HG03135 (cell line): ENCODE results near the gene INTS6L.
"Not testable (repeated sequence)": the region's sequence is repeated elsewhere in the genome, so short reads cannot be mapped to it uniquely, and the experiment has no call there.

ENCODE experiments used
- ATAC-seq: cut with Tn5 transposase; IDR thresholded peaks from one replicate; pipeline ENCODE4 v1.9.1; 2021; ENCODE audit warnings: mild to moderate bottlenecking, moderate library complexity; ENCODE audit not compliant: unreplicated experiment

INTS6L gene

DNA sequence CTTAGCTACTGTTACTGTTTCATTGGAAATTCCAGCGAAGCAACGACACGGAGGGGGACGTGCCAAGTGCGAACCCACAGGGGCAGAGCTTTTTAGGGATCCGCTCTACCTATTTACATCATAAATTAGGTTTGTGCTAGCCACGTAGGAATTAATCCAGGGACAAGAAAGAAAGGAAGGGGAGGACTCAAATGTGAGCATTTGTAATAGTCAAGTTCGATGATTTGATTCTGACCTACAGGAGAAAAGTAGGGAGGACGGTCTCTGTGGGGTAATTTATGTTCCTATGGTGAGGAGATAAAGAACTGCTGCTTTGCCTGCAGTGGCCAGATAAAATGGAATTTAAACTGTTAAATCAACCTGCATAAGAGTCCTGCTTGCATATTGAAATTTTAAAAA, 1.7 kb downstream of the INTS6L start:
- ATAC-seq, result no peak

DNA sequence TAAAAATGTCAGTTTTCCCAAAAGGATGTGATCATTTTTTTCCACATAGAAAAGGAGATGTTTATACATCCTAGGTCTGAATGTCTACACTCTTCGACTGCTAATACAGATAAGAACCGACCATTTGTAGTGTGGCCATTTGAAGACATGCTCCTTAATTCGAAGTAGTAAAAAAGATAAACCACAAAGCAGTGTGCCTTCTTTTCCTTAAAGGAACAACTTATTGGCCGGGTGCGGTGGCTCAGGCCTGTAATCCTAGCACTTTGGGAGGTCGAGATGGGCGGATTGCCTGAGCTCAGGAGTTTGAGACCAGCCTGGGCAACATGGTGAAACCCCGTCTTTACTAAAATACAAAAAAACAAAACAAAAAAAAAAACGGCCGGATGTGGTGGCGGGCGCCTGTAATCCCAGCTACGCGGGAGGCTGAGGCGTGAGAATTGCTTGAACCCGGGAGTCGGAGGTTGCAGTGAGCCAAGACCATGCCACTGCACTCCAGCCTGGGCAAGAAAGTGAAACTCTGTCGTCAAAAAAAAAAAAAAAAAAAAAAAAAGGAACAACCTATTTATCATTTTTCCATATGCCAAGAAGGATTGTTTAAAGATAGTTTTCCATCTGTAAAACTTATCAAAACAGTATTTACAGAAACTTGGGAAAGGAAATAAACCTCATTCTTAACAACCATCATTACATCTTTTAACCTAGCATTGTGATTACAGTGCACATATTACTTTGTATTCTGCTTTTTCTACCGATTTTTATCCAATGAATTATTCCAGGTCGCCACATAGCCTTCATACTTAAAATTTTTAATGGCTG, 2.6 kb downstream of the INTS6L start:
- no peak for ATAC-seq

DNA sequence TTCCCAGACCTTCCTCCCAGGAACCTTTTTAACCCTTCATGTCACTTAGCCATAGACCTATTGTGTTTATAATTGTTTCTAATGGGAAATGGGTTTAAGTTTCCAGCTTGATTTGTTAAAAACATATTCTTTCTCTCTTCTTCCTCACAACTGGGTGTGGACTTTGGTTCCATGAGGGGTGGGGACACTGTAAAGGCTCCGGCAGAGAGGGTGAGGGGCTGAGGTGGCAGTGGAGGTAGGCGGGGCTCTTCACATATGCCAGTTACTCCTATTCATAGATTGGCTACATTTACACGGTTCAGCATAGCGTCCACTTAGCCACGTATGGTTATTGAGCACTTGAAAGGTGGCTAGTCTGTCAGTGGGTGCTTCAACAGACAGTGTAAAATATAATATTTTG, 7.8 kb downstream of the INTS6L start:
- no peak for ATAC-seq

DNA sequence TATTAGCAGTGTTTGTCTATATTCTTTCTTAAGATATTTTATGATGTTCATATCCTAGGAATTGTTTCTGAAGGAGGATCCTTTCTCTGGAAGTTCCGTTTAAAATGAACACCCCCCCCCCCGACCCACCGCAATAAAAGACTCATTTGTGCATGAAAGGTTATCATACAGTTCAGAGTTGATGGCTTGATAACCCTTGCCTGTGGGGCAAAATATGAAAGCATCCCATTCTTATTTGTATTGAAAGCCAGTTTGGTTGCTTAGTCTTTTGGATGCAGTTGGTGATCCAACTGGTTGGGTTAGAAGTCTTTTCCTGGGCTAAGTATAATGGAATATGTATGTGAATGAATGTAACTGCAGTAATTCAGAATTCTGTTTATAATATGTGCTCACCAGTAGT, 8.3 kb downstream of the INTS6L start:
- ATAC-seq, result no peak

DNA sequence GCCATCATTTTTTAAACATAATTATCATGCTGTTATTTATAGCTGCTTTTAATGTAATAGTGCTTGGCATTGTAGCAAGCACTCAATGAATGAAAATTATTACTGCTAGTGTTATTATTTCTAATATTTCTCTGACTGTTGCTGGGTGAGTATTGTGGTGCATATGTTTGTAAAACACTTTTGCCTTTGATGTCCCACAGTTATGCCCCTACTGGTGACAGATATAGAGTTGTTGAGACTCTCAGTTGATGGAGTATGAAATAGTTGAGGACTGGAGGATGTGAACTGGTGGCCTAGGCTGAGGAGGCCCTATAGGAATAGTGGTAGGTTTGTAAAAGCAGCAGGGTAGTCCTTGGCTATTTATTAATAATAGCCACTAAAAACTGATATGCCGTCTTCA, 9.6 kb downstream of the INTS6L start:
- ATAC-seq, result no peak

DNA sequence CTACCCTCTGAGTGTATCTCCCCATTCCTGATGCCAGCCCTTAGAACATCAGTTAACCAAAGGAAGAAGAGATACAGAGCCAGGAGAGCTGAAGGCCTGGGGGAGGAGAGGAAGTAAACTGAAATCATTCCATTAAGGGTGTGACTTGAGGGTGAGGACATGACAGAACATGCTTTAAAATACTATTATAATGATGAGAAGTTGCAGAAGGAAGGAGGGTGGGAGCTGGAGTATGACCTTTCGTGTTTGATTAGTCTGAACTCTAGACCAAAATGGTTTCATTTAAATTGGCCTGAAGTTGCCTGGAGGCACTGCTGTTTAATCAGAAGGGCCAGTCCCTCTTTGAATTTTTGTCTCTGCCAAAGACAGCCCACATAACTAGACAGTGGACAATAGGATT, 11.4 kb downstream of the INTS6L start:
- ATAC-seq, result no peak

DNA sequence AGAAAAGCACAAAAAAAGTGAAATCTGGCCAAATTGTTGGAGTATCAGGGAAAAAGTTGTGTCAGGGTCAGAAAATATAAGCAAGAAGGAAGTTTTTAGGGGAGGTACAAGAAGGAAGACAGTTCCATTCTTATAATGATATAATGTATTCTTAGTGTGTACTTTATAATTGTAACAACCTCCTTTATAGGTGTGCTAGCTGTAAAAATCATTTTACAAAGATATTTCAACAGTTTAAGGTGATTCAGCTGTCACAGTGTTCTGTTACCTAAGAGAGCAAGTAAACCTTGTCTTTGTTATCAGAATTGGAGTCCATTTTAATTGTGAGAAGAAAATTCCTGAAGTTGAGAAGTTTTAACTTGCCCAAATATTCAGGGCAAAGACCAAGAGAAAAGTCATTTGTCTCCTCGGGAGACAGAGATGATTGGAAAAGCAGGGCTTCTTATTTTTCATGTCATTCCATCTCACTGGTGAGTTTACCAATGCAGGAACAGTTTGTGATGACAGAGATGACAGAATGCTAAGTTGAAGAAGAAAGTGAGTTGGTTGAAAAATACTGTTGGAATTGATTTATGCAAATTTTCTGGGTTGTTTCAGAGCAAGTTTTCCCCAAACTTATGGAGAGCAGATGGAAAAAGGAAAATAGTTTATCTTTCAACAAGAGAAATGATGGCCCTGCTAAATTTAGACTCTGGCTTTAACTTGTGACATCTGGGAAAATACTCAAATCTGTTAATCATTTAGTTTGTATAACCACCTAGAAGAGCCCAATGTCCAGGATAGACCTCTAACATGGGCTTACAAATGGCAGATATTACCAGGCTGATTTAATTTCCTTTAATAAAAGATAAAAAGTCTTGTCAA, 14.8 kb downstream of the INTS6L start:
- no peak for ATAC-seq

DNA sequence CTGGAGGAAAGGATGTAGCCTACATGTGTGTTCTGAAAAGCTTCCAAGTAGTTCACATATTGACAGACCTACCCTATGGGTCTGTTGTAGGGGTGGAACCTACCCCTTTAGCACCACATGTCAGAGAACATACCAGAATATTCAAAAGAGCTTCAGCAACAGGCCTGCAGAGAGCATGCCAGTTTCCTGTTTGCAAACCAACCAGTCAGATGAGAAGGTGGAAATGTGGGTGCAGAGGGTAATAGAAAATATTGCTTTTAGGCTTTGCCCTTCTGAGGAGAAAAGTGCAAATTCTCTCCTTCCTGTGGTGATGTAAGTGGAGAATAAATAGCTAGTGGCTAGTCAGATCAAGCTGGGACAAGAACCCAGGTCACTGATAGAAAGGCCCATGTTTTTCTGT, 16.4 kb downstream of the INTS6L start:
- ATAC-seq, result no peak

DNA sequence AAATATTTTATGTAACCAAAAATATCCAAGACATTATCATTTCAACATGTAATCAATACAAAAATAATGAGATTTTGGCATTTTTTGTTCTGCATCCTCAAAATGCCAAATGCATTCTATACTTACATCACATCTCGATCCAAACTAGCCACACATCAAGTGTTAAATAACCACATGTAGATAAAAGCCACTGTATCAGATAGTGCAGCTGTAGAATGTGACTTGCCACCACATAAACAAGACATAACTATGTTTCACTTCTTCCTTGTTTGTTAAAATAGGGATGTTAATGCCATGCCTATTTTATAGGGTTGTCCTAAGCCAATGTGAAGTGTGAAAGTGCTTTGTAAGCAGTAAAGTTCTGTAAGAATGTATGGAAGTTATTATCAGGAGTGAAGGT, 20.9 kb downstream of the INTS6L start:
- ATAC-seq, result no peak

DNA sequence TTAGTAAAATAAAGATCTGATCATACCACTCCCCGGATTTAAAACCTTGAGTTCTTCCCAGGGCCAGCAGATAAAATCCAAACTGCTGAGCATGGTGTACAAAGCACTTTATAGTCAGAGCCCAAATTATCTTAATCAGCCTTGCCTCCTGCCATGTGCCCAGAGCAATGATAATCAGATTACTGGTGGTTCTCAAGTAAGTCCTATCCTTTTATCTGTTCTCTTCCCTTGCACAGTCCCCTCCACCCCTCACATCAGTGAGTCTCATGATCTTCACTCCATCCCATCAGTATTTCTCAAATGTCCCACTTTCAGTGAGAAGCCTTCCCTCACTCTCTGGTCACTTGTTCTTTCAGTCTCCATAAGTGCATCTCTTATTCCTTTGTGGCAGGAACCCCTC, 22.7 kb downstream of the INTS6L start:
- ATAC-seq, result no peak

DNA sequence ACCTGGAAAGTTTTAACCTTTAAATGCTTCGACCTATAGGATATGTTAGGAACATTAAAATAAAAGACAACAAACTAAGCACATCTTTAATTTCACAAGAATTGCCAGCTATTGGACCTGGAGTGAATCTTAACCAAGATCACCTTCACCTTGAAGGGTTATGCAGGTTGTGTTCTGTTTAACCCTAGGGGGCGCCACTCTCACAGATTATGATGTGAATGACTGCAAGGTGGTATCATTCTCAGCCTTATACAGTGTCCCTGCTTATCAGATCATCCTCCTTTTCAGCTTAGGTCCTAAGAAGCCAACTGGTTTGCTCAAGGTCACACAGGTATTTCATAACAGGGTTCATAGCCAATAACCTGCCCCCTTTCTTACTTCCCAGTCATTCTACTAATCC, 23.5 kb downstream of the INTS6L start:
- no peak for ATAC-seq

DNA sequence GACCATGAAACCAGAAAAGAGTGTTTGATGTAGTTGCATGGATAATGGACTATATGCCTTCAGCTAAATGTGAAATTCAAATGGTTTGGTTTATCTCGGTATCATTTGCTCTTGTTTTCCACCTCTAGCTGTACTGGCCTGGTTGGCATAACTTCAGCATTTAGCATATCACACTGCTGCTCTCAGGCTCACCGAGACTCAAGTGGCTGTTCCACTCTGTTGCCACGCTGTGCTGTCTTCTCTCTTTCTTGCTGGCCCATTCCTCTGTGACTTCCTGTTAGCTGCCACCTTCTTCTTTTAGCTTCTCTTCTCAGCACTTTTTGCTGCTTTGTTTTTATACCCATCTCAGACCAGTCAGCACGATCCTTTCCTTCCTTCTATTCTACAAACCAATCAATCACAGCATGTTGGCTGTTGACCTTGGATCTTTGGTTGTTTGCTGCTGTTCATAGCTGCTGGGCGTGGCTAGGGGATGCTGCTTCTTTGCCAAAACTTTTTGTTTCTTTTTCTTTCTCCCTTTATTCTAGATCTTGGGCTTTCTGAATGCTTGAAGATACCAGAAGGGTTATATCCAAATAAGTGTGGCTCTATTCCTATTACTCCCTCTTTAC, 24.0 kb downstream of the INTS6L start:
- ATAC-seq, result no peak

DNA sequence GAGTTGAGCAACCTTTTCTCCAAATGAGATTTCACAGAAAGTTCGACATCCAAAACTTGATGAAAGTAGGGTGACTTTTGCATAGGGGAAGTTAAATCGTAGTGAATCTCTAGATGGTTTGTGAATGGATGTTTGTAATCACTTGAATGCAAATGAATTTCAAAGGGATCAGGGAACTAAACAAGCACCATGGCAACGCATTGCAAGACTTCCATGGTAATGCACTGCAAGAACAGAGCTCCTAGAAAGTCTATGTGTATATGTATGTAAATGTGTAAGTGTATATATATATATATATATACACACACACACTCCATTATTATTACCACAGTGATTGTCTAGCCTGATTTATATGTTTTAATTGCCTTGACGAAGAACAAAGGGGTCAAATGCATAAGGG, 27.3 kb downstream of the INTS6L start:
- ATAC-seq, result no peak

DNA sequence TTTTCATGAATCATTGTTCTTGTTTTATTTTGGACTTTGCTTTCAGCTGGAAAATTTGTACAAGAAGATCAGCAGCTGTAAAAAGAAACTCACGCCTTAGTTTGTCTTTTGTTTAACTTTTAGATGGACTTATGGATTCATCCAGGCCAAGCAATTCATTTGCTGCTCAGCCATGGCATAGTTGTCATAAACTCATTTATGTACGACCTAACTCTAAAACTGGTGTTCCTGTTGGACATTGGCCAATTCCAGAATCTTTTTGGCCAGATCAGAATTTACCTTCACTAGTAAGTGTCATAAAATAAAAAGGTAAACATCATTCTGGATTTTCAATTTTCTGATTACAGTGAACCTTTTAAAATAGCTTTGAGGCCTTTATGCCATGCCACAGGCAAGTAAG, 29.1 kb downstream of the INTS6L start:
- ATAC-seq, result no peak

DNA sequence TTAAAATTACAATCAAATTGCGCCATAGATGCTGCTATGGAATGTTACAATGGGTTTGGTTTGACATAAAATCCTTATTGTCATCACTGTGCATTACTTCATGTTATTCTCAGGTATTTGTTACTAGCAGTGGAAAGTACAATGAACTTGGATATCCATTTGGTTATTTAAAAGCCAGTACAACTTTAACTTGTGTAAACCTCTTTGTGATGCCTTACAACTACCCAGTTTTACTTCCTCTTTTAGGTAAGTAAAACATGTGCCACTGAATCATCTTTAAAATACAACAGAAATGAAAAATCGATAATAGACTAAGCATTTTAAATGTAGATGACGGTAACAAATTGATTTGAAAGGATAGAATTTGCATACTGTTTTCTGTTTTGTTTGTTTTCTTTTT, 35.6 kb downstream of the INTS6L start:
- no peak for ATAC-seq

DNA sequence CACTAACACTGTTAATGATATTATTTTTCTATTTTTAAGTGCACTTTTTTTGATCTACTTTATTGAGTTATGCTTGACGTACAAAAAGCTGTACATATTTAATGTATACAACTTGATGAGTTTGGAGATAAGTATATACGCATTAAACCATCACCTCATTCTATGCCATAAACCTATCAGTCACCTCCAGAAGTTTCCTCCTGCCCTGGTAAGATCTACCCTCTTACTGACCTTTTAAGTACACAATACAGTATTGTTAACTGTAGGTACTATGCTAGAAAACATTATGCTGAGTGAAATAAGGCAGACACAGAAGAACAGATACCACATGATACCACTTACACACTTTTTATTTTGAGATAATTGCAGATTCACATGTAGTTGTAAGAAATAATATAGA, 36.9 kb downstream of the INTS6L start:
- no peak for ATAC-seq

DNA sequence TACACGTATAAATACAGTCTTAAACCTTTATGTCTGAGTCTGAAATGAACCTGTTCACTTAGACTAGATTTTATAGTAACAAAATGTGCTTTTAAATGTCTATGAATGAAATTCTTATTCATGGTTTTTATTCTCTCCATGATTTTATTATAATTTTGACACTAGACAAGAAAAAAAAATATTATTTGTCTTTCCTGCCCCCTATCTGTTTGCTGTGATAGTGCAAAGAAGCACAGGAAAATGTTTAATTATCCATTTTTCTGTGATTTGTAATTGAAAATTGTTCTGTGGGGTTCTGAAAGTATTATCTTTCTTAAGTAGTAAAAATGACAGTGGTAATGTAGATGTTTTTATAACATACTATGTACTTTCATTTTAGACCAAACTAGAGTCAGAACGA, 52.0 kb downstream of the INTS6L start:
- no peak for ATAC-seq

DNA sequence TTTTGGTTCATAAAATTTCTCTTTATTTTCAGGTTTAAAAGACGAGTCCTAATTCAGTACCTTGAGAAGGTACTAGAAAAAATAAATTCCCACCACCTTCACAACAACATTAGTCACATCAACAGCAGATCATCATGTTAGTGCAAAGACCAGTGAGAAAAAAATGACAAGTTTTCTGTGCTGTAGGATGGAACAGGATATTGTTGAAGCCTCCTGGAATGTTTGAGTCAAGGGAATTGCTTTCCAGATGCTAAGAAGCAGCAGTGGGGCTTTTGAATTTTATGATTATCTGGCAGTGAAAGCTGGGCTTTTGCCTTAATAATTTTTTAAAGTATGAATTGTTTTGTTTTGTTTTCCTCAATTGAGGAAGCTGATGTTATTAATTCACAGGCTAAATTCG, 61.0 kb downstream of the INTS6L start:
- no peak for ATAC-seq

DNA sequence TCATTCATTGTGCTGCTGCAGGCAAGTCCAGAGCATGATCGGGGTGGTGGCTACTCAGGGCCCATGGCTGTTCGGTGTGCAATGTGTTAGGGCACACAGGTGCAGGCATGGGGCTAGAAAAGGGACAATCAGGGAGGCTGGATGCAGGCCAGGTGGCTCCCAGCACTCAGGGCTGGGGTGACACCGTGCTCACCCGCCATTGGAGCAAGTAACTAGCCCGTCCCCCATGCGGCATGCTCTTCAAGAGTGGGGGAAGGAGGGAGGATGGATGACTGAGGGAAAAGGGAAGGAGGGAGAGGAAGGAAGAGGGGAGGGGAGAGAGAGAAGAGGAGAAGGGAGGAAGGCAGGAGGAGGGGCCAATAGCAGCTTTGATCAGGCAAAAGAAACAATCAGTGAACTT, 64.7 kb downstream of the INTS6L start:
- ATAC-seq, result no peak

DNA sequence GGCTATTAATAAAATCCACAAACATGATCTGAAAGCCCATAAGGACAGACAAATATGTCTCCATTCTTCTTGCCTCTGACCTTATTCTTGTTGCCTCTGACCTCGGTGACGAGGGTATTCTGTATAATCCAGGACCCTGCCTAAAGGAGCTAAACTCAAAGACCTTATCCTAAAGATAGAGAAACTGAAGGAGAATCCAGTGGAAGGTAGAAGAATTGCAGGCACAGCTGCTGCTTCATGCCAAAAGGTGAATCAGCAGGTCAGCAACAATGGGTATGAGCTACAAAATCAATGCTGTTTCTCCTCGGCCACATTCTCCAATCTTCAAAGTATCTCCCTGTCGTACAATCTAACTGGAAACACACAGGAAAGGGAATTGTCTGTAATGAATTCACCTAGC, 71.4 kb downstream of the INTS6L start:
- ATAC-seq, result no peak

DNA sequence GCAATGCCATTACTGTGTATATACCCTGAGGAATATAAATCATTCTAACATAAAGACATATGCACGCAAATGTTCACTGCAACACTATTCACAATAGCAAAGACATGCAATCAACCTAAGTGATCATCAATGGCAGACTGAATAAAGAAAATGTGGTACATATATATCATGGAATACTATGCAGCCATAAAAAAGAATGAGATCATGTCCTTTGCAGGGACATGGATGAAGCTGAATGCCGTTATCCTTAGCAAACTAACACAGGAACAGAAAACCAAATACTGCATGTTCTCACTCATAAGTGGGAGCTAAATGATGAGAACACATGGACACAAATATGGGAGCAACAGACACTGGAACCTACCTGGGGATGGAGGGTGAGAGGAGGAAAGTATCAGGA, 73.6 kb downstream of the INTS6L start:
- not testable (repeated sequence) for ATAC-seq

DNA sequence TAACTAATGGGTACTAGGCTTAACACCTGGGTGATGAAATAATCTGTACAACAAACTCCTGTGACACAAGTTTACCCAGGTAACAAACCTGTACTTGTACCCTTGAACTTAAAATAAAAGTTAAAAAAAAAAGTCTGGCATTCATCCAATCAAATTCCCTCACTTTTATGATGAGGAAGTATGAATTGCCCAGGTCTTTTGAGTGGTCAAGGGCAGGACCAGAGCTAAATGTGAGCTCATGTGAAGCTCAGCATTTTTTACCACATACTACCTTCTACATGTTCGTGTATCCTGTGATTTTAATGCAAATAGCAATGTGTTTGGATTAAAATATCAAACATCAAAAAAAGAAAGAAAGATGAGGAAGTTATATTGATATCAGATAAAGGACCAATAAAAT, 74.0 kb downstream of the INTS6L start:
- not testable (repeated sequence) for ATAC-seq
